Neutrophil (primary cell): ENCODE data around the gene NCK2.

Source experiments
- H3K27ac ChIP-seq: fragments of 200-600 bp; sonication (generic); 2 replicates; pipeline ENCODE4 v1.5.1; 2016; ENCODE audit warnings: mild to moderate bottlenecking, moderate library complexity
- H3K27me3 ChIP-seq: fragments of 200-600 bp; sonication (generic); 2 replicates; pipeline ENCODE4 v1.6.0; 2016; ENCODE audit warnings: mild to moderate bottlenecking
- H3K36me3 ChIP-seq: fragments of 200-600 bp; sonication (generic); 2 replicates; pipeline ENCODE4 v1.5.1; 2017
- H3K4me1 ChIP-seq, 2 experiments: fragments of 200-600 bp in 1 of 2; sonication (generic) in 1 of 2; 1 replicate in 1 of 2; 2 replicates in 1 of 2; pipeline versions ENCODE4 v1.5.1 to v1.6.1; 2013 to 2016; ENCODE audit warnings: low read depth in 1 of 2, low read length in 1 of 2, mild to moderate bottlenecking in 1 of 2, moderate library complexity in 1 of 2; ENCODE audit not compliant: control insufficient read depth in 1 of 2, insufficient read depth in 1 of 2
- H3K4me3 ChIP-seq, 2 experiments: fragments of 200-600 bp in 1 of 2; sonication (generic) in 1 of 2; 1 replicate in 1 of 2; 2 replicates in 1 of 2; pipeline ENCODE4 v1.5.1; 2013 to 2016; ENCODE audit warnings: low read depth in 1 of 2, low read length in 1 of 2, mild to moderate bottlenecking in 1 of 2, moderate library complexity in 1 of 2
- H3K9me3 ChIP-seq: fragments of 200-600 bp; sonication (generic); 2 replicates; pipeline ENCODE4 v1.5.1; 2016
- TF ChIP-seq, protein P1 (sequence below): fragments of 200-600 bp; sonication (generic); IDR thresholded peaks from 2 replicates; pipeline ENCODE4 v1.5.1; 2016; ENCODE audit warnings: antibody characterized with exemption

NCK2 gene

GRCh38 chr2:105872830-105873229 is 128.1 kb downstream of the NCK2 start:
- peaks cover 39% of the 10 kb centered on the region for H3K36me3 ChIP-seq
- peak overlapping the region; percentile 5 for H3K27ac ChIP-seq
- H3K9me3 ChIP-seq: no peaks in the 10 kb centered on the region
- TF ChIP-seq, protein P1, sequence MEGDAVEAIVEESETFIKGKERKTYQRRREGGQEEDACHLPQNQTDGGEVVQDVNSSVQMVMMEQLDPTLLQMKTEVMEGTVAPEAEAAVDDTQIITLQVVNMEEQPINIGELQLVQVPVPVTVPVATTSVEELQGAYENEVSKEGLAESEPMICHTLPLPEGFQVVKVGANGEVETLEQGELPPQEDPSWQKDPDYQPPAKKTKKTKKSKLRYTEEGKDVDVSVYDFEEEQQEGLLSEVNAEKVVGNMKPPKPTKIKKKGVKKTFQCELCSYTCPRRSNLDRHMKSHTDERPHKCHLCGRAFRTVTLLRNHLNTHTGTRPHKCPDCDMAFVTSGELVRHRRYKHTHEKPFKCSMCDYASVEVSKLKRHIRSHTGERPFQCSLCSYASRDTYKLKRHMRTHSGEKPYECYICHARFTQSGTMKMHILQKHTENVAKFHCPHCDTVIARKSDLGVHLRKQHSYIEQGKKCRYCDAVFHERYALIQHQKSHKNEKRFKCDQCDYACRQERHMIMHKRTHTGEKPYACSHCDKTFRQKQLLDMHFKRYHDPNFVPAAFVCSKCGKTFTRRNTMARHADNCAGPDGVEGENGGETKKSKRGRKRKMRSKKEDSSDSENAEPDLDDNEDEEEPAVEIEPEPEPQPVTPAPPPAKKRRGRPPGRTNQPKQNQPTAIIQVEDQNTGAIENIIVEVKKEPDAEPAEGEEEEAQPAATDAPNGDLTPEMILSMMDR: no peak
- no peaks in the 10 kb centered on the region for H3K27me3 ChIP-seq
- no peaks in the 10 kb centered on the region for H3K4me1 ChIP-seq
- no peak overlapping the region for H3K4me3 ChIP-seq

- Histone ChIP-seq H3K4me1 (no peaks in the 10 kb centered on the region), H3K36me3 (peaks cover 41% of the 10 kb centered on the region), H3K27ac (no peak overlapping the region), H3K9me3 (no peaks in the 10 kb centered on the region), H3K4me3 (no peak overlapping the region), H3K27me3 (no peaks in the 10 kb centered on the region)
- TF ChIP-seq, protein P1: no peak
Measured at GRCh38 chr2:105873281-105873680, 128.6 kb downstream of the NCK2 start.

- no peaks in the 10 kb centered on the region for H3K27me3 ChIP-seq
- no peaks in the 10 kb centered on the region for H3K9me3 ChIP-seq
- no peak overlapping the region for H3K4me3 ChIP-seq
- H3K27ac ChIP-seq: no peak overlapping the region
- peaks cover 45% of the 10 kb centered on the region for H3K36me3 ChIP-seq
- TF ChIP-seq, protein P1: no peak
- H3K4me1 ChIP-seq: no peaks in the 10 kb centered on the region
Measured at GRCh38 chr2:105873721-105874120, 129.0 kb downstream of the NCK2 start.

GRCh38 chr2:105874466-105874865 is 129.8 kb downstream of the NCK2 start:
- Histone ChIP-seq H3K9me3 (no peaks in the 10 kb centered on the region), H3K36me3 (peaks cover 48% of the 10 kb centered on the region), H3K27me3 (no peaks in the 10 kb centered on the region), H3K4me1 (no peaks in the 10 kb centered on the region), H3K4me3 (no peak overlapping the region), H3K27ac (no peak overlapping the region)
- TF ChIP-seq, protein P1: no peak

DNA sequence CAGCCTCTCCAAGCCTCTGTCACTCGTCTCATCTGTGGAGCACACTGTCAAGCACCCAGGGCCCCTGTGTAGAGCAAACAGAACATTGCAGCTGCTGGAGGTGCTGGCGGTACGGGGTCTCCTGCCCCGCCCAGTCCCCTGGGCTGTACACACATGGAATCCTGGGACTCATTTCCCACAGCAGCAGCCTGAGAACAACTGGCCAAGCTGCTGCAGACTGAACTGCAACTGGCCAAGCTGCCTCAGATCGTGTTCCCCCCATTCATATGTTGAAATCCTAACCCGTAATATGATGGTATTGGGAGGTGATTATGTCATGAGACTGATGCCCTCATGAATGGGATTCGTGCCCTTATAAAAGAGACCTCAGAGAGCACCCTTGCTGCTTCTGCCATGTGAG is 130.5 kb downstream of the NCK2 start:
- no peaks in the 10 kb centered on the region for H3K27me3 ChIP-seq
- no peak overlapping the region for H3K4me3 ChIP-seq
- TF ChIP-seq, protein P1: no peak
- no peaks in the 10 kb centered on the region for H3K9me3 ChIP-seq
- H3K27ac ChIP-seq: no peak overlapping the region
- H3K36me3 ChIP-seq: peaks cover 48% of the 10 kb centered on the region
- no peaks in the 10 kb centered on the region for H3K4me1 ChIP-seq

- Histone ChIP-seq H3K4me3 (no peak overlapping the region), H3K27ac (no peak overlapping the region), H3K9me3 (no peaks in the 10 kb centered on the region), H3K36me3 (peaks cover 44% of the 10 kb centered on the region), H3K4me1 (no peaks in the 10 kb centered on the region), H3K27me3 (no peaks in the 10 kb centered on the region)
- TF ChIP-seq, protein P1: no peak
Measured at GRCh38 chr2:105876191-105876590, 131.5 kb downstream of the NCK2 start.
